SHP77 (cell line): ENCODE results near the gene FGD3.

ENCODE experiments used
- DNase-seq, 2 experiments: peaks; one replicate each; lab custom pipeline; 2025; lab: John Stamatoyannopoulos, UW

Gene FGD3

GRCh38 chr9:93052791-93053540 lies 105.6 kb downstream of the FGD3 start:
- DNase-seq, result no peak

- no peak for DNase-seq
Measured at GRCh38 chr9:93053781-93054331, 106.5 kb downstream of the FGD3 start.

DNA sequence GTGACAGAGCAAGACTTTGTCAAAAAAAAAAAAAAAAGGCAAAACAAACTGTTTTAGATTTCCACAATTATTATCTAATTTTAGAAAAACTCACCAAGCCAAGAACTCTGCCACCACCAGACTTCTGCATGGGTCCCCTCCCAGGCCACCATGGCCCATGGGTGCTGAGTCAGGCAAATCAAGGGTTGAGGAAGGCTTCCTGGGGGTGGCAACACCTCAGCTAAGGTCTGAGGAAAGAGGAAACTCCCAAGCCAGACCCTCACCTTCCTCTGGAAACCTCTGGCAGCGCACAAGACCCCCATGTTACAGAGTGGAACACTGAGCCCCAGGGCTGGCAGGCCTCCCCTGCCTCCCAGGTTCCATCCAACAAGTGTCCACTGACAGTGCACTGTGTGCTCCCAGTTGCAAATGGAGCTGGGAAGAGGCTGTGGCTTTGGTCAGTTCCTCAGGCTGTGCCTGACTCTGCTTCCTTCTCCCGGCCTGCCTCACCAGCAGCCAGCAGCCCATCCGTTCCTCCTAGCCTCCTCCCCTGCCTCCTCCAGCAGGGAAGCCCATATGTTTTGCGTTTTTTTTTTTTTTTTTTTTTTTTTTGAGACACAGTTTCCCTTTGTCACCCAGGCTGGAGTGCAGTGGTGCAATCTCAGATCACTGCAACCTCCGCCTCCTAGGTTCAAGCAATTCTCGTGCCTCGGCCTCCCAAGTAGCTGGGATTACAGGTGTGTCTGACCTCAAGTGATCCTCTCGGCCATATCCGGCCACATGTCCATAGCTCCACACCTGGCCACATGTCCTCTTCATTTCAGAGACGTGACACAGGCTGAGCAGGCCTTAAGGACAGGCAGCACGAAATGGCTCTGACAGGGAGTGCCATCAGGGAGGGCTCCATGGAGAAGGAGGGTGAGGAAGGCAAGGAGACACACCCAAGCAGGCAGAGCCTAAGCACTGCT lies 107.7 kb downstream of the FGD3 start:
- no peak for DNase-seq

GRCh38 chr9:93057042-93057702 lies 109.8 kb downstream of the FGD3 start:
- DNase-seq, result no peak

GRCh38 chr9:93057703-93058354 lies 110.5 kb downstream of the FGD3 start:
- DNase-seq, result no peak

- no peak for DNase-seq
Measured at GRCh38 chr9:93058355-93059010, 111.2 kb downstream of the FGD3 start, which contains the start of gene SUSD3. Gene SUSD3, plus strand, starts transcription at chr9:93058701. Its CDS starts 42 bp downstream, at chr9:93058743.

DNA sequence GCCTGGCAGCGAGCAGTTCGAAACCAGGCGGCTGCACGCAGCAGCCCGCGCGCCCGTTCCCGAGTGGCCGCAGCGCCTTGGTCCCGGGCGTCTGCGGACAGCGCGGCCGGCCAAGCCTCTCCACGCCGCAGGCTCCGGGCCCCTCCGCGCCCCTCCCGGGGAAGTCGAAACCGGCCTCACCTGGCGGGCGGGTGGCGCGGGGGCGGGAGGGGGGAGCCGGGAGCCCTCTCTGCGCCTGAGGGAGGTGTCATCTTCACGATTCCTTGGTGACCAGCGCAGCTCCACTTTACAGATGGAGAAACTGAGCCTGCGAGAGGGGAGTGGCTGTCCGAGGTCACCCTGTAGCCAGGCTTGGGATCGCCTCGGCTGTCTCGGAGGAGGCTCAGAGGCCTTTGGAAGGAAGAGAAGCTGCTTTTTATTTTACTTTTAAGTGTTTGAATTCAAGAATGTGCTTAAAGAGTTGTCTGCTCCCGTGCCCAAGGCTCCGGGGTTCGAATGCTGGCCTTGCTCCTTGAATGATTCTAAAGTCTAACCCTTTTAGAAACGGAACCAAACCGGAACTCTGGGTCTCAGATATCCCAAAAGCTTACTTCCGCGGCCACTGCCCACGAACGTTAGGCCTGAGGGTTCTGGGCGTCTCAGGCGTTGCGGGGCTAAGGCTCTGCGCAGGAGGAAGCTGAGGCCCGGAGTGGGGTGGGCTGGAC lies 111.8 kb downstream of the FGD3 start:
- DNase-seq, result no peak

GRCh38 chr9:93059715-93060578 lies 112.6 kb downstream of the FGD3 start:
- DNase-seq, result no peak

DNA sequence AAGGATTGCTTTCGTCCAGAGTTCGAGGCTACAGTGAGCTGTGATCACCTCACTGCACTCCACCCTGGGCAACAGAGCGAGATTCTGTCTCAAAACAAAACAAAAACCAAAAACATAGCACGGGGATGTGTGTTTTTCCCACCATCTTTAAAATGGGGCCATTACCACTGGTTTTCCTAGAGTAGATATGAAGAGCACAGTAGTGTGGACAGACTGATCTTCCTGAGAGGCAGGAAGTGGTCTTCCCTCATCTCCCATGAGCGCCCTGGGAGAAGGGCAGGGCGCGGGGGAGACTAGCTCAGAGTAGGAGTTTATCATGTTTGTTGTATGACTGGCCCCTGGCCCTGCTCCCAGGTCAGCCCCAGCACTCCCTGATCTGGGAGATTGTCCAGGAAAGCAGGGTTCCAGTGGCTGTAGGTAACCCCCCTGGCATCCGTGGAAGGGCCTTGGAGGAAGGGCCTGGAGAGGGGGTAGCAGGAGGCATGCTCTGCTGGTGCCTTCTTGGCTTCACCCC lies 113.5 kb downstream of the FGD3 start:
- DNase-seq, result no peak

DNA sequence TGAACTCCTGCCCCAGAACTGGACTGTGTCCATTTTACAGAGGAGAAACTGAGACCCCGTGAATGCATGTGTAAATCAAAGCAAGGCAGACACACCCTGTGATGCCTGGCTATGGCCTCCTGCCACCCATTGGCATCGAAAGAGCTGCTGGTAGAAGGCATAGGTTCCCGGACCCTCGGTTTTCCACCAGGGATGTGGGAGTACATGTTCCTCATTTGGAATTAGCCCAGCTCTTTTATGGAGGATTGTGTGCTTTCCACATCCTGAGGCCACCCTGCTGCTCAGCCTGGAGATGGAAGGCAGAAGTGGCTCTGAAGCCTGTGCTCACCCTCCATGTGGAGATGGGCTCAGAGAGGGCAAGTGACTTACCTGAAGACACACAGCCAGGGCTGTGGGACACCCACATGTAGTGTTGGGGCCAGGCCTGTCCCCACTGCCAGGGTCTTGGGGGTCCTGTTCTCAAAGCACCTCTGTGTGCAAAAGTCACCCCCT lies 114.0 kb downstream of the FGD3 start:
- no peak for DNase-seq

DNA sequence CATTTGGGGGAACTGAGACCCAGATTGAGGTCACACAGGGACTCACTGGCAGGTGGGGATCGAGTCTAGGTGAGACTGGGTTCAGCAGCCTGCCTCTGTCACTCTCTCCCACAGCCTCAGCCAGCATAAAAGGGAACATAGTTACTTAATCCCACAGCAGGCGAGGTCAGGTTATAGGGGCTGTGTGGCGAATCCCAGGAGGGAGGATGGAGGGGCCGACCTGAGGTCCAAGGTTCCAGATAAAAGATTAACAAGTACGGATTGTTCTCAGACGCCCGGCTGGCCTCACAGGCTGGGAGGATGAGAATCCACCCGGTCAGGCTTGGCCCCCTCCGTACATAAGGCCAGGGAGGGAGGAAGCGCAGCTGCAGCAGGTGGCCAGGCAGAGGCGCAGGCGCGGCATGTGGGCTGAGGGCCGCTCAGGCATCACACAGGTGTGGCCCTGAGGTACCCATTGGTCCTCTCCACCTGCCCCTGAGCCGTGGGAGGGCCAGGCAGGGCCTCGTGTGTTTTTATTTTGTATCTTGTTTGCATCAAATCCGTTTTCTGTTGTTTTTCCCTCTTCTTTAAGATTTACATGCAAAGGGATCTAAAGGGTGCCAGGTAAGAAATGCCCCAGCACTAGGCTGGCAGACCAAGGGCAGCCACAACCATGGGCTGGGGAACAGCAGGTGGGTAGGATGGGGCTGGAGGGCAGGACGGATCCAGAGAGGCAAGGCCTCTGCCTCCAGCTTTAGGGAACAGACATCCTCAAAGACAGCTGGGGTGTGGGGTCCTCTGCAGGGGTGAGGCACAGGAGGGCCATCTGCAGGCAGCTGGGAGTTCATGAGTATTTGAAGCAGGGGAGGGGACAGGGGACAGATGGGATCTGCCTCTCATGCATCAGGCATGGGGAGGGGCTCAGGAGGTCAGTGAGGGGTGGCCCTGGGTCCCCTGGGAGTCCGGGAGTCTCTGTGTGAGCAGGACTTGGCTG lies 114.8 kb downstream of the FGD3 start:
- DNase-seq, result peak; percentile 38 to 61

GRCh38 chr9:93064392-93065134 lies 117.2 kb downstream of the FGD3 start:
- peak in 1 of 2 experiments; percentile 68 for DNase-seq

- DNase-seq, result no peak
Measured at GRCh38 chr9:93065135-93065720, 117.9 kb downstream of the FGD3 start.

- DNase-seq, result no peak
Measured at GRCh38 chr9:93066978-93067603, 119.8 kb downstream of the FGD3 start.

DNA sequence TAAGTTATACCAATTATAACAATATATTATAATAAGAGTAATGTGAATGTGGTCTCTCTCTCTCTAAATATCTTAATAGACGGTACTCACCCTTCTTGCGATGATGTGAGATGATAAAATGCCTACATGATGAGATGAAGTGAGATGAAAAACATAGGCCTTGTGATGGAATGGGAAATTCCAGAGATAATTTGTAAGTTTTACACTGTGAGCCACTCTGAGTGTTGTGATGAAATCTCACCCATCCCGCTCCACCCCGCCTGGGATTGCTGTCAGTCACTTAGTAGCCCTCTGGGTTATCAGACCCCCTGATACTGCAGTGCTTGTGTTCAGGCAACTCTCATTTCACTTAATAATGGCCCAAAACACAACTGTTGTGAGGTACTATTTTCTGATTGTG lies 121.6 kb downstream of the FGD3 start:
- DNase-seq, result no peak

GRCh38 chr9:93071464-93071863 lies 124.1 kb downstream of the FGD3 start:
- DNase-seq, result peak; percentile 14 to 49
